ENCODE data around the gene MTFMT.

The MTFMT gene

GRCh38 chr15:64991536-64992135 is 37.8 kb downstream of the MTFMT start:
- no peak overlapping the region for H3K27ac ChIP-seq
- TF ChIP-seq CTCF (IDR thresholded peaks at IDR 0.05; ENCODE audit: low read depth, low read length, missing control alignments) = no peak
- H3K36me3 ChIP-seq (replicated peaks) = no peaks in the 10 kb centered on the region
- H3K4me3 ChIP-seq (ENCODE audit: low read depth, low read length) = no peak overlapping the region
- H3K27me3 ChIP-seq (replicated peaks) = no peaks in the 10 kb centered on the region
- DNase-seq = no peak
- in situ Hi-C loops (cut with HindIII; ENCODE audit: low pct_ligation_motif_present, low sequenced_read_pairs) = no loop called here

- H3K27ac ChIP-seq = peak overlapping the region; percentile 79
- no peak for TF ChIP-seq CTCF (IDR thresholded peaks at IDR 0.05; ENCODE audit: low read depth, low read length, missing control alignments)
- no peak for DNase-seq
- no peaks in the 10 kb centered on the region for H3K27me3 ChIP-seq (replicated peaks)
- no peaks in the 10 kb centered on the region for H3K36me3 ChIP-seq (replicated peaks)
- in situ Hi-C loops (cut with HindIII; ENCODE audit: low pct_ligation_motif_present, low sequenced_read_pairs) = no loop called here
- H3K4me3 ChIP-seq (ENCODE audit: low read depth, low read length) = peak overlapping the region; percentile 93
Observed at GRCh38 chr15:64990168-64990470, 39.3 kb downstream of the MTFMT start.

- no peak for TF ChIP-seq CTCF (IDR thresholded peaks at IDR 0.05; ENCODE audit: low read depth, low read length, missing control alignments)
- Histone ChIP-seq H3K27me3 (replicated peaks) (no peaks in the 10 kb centered on the region), H3K36me3 (replicated peaks) (no peaks in the 10 kb centered on the region), H3K27ac (peak within 1 kb of the TSS; percentile 79), H3K4me3 (ENCODE audit: low read depth, low read length) (peak within 1 kb of the TSS; percentile 93)
- DNase-seq = peak; percentile 90
- in situ Hi-C loops (cut with HindIII; ENCODE audit: low pct_ligation_motif_present, low sequenced_read_pairs) = no loop called here
Observed at GRCh38 chr15:64989416-64990167, 39.8 kb downstream of the MTFMT start, which contains the start of gene SPG21. Gene SPG21 (minus strand): TSS chr15:64989914. CDS start chr15:64983569, 6,345 bp downstream.

- in situ Hi-C loops (cut with HindIII; ENCODE audit: low pct_ligation_motif_present, low sequenced_read_pairs) = no loop called here
Observed at GRCh38 chr15:64987136-64987535, 42.3 kb downstream of the MTFMT start.

GRCh38 chr15:64985366-64986033 is 43.9 kb downstream of the MTFMT start:
- no peaks in the 10 kb centered on the region for H3K27me3 ChIP-seq (replicated peaks)
- no peak overlapping the region for H3K4me3 ChIP-seq (ENCODE audit: low read depth, low read length)
- H3K27ac ChIP-seq = no peak overlapping the region
- no peak for DNase-seq
- in situ Hi-C loops (cut with HindIII; ENCODE audit: low pct_ligation_motif_present, low sequenced_read_pairs) = no loop called here
- peaks cover 6% of the 10 kb centered on the region for H3K36me3 ChIP-seq (replicated peaks)
- no peak for TF ChIP-seq CTCF (IDR thresholded peaks at IDR 0.05; ENCODE audit: low read depth, low read length, missing control alignments)

More at GRCh38 chr15:64987136-64987535, 42.3 kb downstream of the MTFMT start:
- H3K4me3 ChIP-seq (ENCODE audit: low read depth, low read length) = no peak overlapping the region
- H3K27me3 ChIP-seq (replicated peaks) = no peaks in the 10 kb centered on the region
- H3K27ac ChIP-seq = no peak overlapping the region
- DNase-seq = no peak
- peaks cover 6% of the 10 kb centered on the region for H3K36me3 ChIP-seq (replicated peaks)
- no peak for TF ChIP-seq CTCF (IDR thresholded peaks at IDR 0.05; ENCODE audit: low read depth, low read length, missing control alignments)

Measured in brain microvascular endothelial cell (primary cell).